NCI-H1417 (cell line): ENCODE data around the gene BSND.
A peak's percentile ranks its signal among the peaks of the same experiment; 100 is the strongest.
"Not testable (repeated sequence)": the region's sequence is repeated elsewhere in the genome, so short reads cannot be mapped to it uniquely, and the experiment has no call there.

Source experiments
- DNase-seq, 3 experiments: peaks; one replicate each; lab custom pipeline; 2025; lab: John Stamatoyannopoulos, UW

BSND gene

DNA sequence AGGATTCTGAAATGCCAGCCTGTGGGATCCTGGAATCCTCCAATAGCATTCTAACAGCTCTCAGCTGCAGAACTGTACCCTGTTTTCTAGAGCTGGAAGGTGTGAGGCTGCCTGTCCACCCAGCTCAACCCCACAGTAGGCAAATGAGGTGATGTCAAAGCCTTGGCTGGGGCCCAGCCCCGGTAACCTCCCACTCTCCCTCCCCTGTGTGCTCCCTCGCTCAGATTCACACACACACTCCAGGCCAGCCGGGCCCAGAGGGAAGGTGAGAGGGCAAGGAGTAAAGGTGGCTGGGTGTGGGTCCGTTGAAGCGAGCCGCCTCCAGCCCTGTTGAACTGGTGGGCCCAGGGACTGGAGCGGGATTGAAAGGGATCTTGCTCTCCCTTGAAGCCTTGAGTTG, at the start of gene BSND:
Gene BSND (plus strand): TSS at position 257 of the 400 bp plus-strand sequence. CDS start 254 bp downstream, outside the sequence.
- no peak for DNase-seq

- DNase-seq, result no peak
These were observed 49.7 kb upstream of the BSND start for GRCh38 chr1:54949053-54949452.

GRCh38 chr1:54950006-54950368, 48.7 kb upstream of the BSND start:
- DNase-seq, result no peak

DNA sequence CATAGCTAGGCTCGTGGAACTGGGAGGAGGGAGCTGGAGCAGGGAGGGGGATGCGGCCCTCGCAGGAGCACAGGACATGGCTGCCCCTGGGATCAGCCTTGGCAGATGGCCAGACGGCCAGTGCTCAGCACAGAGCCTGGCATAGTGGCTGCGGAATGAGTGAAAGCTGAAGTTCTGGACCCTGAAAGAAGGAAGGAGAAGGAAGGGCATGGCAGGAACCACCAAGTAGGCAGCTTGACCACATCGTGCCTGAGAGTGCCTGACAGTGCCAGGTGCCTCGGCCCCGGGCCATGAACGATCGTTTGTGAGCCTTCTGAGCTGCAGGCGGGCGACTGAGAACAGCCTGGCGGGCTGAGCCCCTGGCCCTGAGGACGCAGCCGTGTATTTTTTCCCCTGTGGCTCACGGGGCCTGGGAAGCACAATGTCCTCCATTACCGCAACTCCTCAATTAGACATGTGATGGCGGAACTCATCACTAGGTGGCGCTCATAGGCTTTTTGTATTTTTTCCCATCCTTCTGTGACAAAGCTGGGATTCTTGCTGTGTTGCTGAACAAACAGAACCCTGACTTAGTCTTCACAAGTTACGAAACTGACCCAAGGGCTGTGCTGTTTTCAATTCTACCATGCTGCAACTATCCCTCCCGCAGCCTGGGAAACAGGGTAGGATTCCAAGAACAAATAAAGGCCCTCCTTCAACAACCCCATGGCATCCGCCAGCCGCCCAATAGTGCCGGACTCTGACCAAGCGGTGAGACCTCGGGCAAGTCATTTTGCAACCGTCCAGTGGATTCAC, 48.2 kb upstream of the BSND start:
- DNase-seq, result peak; percentile 73 to 89 (median 79)

- DNase-seq, result no peak
These were observed 46.9 kb upstream of the BSND start for GRCh38 chr1:54951810-54952226.

GRCh38 chr1:54952950-54953718, 45.6 kb upstream of the BSND start:
- DNase-seq, result no peak

DNA sequence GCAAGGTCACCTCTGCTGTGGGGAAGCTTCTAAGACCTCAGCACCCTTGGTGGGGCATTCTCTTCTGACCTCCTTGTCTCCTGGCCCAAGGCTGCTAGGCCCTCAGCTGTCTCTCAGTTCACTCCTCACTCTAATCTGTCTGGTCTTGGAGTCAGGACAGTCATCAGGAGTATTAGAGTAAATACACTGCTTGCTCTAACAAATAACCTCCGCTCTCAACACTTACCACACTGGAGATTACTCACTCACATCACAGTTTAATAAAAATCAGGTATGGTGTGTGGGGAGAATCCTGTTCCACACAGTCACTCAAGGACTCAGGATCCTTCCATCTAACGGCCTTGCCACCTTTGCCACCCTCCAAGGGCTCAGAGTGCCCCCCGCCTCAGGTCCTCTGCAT, 44.9 kb upstream of the BSND start:
- no peak for DNase-seq

GRCh38 chr1:54955359-54955758, 43.4 kb upstream of the BSND start:
- no peak for DNase-seq

- no peak for DNase-seq
These were observed 42.0 kb upstream of the BSND start for GRCh38 chr1:54956726-54957125.

GRCh38 chr1:54959241-54959640, 39.5 kb upstream of the BSND start:
- DNase-seq, result no peak

- DNase-seq, result no peak
These were observed 35.9 kb upstream of the BSND start for GRCh38 chr1:54962612-54963395.

DNA sequence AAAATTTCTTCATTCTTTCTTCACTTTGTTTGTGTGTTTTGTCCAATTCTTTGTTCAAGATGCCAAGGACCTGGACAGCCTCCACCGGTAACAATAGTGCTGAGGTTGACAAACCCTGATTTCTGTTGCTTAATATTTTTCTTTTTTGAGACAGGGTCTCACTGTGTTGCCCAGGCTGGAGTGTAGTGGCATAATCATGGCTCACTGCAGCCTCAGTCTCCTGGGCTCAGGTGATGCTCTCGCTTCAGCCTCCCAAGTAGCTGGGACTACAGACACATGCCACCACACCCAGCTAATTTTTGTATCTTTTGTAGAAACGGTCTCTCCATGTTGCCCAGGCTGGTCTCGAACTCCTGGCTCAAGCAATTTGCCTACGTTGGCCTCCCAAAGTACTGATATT, 34.9 kb upstream of the BSND start:
- DNase-seq, result not testable (repeated sequence)

DNA sequence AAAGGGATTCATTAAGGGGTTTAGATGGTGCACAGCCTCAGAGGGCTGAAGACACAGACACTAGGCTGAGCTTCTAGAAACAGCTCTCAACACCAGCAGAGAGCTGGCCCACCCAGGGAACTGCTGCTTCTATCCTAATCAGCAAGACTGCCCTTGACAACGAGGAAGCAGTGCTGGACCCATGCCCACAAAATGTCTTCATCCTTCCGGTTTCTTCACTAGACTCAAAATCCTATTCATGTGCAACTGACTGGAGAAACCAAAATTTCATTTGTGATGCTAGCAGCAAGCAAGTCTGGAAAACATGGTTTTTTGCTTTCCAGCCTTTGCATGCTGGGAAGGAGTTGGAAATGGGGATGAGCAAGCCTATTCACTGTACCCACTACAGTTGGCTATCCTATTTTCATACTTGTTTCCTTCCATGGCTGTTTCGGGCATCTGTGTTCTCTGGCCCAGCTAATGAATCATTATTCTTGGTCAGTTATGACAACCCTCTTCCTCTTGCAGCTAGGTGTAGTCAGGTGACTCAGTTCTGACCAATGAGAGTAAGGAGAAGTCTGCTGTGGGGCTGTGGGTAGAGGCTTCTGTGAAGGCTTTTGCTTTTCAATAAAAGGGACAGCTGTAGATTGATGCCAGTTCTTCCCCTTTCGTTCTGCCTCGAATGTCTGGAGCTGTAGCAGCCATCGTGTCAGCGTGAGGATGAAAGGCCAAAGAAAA, 33.0 kb upstream of the BSND start:
- DNase-seq, result no peak

- DNase-seq, result no peak
These were observed 31.4 kb upstream of the BSND start for GRCh38 chr1:54967372-54967771.

- no peak for DNase-seq
These were observed 30.2 kb upstream of the BSND start for GRCh38 chr1:54968551-54968950.

- DNase-seq, result no peak
These were observed 28.9 kb upstream of the BSND start for GRCh38 chr1:54969879-54970278.

- no peak for DNase-seq
These were observed 27.8 kb upstream of the BSND start for GRCh38 chr1:54970901-54971300.

DNA sequence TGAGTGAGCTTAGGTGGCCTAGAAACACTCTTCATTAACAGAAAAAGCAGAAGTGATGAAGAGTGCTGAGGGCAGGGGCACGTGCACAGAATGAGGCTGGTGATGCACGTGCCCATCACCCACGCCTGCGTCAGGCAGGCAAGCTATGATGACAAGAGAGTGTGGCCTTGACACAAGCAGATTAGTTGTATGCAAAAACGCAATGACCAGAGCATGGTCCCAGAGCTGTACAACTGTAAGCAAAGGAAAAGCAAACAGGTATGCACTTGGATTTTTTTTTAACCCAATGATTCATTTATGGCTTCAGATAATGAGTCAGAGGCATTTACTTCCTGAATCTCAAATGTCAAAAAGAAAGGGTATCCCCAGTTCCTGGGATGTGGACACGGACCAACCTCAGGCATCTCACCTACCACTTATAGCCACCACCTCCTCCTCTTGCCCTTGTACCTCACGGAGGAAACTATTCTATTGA, 27.4 kb upstream of the BSND start:
- no peak for DNase-seq

DNA sequence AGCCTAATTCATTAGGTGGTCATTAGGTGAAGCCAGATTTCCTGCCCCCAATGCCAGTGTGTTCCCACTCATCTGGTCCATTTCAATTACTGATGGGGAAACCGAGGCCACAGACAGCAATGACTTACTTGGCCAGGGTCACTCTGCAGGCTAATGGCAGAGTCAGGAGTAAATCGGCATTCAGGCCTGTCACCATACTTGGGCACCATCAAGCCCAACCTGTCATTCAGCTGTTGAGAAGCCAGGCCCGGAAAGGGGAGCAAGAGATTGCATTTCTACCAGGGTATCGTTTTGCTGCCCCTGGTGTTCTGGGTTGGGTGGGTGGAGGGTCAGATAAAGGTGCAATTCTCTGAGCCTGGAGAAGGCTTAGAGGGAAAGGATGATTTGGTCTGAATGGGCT, 26.3 kb upstream of the BSND start:
- no peak for DNase-seq

DNA sequence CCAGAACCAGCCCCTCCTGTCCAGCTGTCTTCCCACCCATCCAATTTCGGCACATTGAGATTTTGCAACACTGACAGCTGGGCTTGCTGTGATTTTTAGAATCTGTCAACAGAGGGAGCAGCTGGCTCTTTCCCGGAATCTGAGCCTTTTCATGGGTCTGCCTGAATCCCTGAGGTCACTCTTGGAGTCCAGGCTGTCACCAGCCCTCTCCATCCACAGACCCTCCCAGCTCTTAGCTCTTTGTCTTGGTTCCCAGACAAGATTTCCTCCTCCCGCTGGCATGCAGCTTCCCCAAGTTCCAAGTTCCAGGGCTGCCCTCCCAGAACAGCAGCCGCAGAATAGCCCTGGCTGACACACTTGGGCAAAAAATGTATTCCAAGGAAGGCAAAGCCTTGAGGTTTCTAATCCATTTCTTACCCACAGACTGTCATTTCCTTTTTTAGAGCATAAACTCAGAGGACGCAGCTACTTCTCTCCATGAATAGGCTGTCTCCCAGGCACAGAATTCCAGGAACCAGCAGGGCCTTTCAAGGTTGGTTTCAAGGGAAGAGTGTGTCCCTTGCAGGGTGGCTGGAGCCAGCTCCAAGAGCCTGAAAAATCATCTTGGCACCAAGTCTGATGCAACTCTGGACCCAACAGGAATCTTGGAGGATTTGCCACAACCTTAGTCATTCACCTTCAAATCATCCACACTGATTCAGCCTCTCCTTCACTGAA, 25.4 kb upstream of the BSND start:
- peak in 1 of 3 experiments; percentile 54 for DNase-seq
